ENCODE measurements around the gene ZNF135. TPM values are rescaled to one million over a fixed set of nuclear protein-coding genes. Genes with fewer than 3 reads are reported as not detected.

Gene ZNF135
- total and polyA plus RNA-seq, 2 donors from 2014 or later, result 5.6 to 9.7 TPM

- FAIRE-seq, result no peak
- no peaks in the 10 kb centered on the region for H3K9me3 ChIP-seq (ENCODE audit: control insufficient read depth in 2 of 3, insufficient read depth in 1 of 3, low read length in 3 of 3)
- H3K27ac ChIP-seq (ENCODE audit: low read depth in 2 of 2, low read length in 2 of 2), result no peak overlapping the region
- no peak overlapping the region for H3K9ac ChIP-seq (ENCODE audit: low read length in 3 of 3)
- H3K4me3 ChIP-seq (ENCODE audit: low read length in 3 of 3), result no peak overlapping the region
- intact Hi-C loops (cut with DNase I), result no loop called here
- no peaks in the 10 kb centered on the region for H3K4me1 ChIP-seq (ENCODE audit: control insufficient read depth in 2 of 3, insufficient read depth in 2 of 3, low read depth in 1 of 3, low read length in 3 of 3)
- H3K36me3 ChIP-seq (ENCODE audit: control insufficient read depth in 2 of 3, insufficient read depth in 3 of 3, low read length in 3 of 3), result peaks cover 0 to 17% (median 0%) of the 10 kb centered on the region in 3 donors
- H3K27me3 ChIP-seq (ENCODE audit: control insufficient read depth, insufficient read depth, low read length), result no peaks in the 10 kb centered on the region
- no peak for TF ChIP-seq CTCF (IDR thresholded peaks at IDR 0.05; ENCODE audit: borderline replicate concordance, extremely low read depth, insufficient read depth)
- DNase-seq, result no peak
These were observed 30.8 kb downstream of the ZNF135 start for GRCh38 chr19:58089846-58090245.

GRCh38 chr19:58091251-58091995 is 32.3 kb downstream of the ZNF135 start:
- H3K9me3 ChIP-seq (ENCODE audit: control insufficient read depth in 2 of 3, insufficient read depth in 1 of 3, low read length in 3 of 3), result peaks cover 0 to 1% (median 0%) of the 10 kb centered on the region in 3 donors
- FAIRE-seq (no peak), DNase-seq (no peak)
- H3K9ac ChIP-seq (ENCODE audit: low read length in 3 of 3), result no peak overlapping the region
- no peaks in the 10 kb centered on the region for H3K27me3 ChIP-seq (ENCODE audit: control insufficient read depth, insufficient read depth, low read length)
- intact Hi-C loops (cut with DNase I), result no loop called here
- H3K4me1 ChIP-seq (ENCODE audit: control insufficient read depth in 2 of 3, insufficient read depth in 2 of 3, low read depth in 1 of 3, low read length in 3 of 3), result no peaks in the 10 kb centered on the region
- no peak for TF ChIP-seq CTCF (IDR thresholded peaks at IDR 0.05; ENCODE audit: borderline replicate concordance, extremely low read depth, insufficient read depth)
- H3K36me3 ChIP-seq (ENCODE audit: control insufficient read depth in 2 of 3, insufficient read depth in 3 of 3, low read length in 3 of 3), result peaks cover 0 to 7% (median 0%) of the 10 kb centered on the region in 3 donors
- no peak overlapping the region for H3K4me3 ChIP-seq (ENCODE audit: low read length in 3 of 3)
- no peak overlapping the region for H3K27ac ChIP-seq (ENCODE audit: low read depth in 2 of 2, low read length in 2 of 2)

GRCh38 chr19:58093071-58093470 is 34.0 kb downstream of the ZNF135 start:
- H3K9me3 ChIP-seq (ENCODE audit: control insufficient read depth in 2 of 3, insufficient read depth in 1 of 3, low read length in 3 of 3), result peaks cover 0 to 1% (median 0%) of the 10 kb centered on the region in 3 donors
- H3K4me3 ChIP-seq (ENCODE audit: low read length in 3 of 3), result no peak overlapping the region
- no peak overlapping the region for H3K27ac ChIP-seq (ENCODE audit: low read depth in 2 of 2, low read length in 2 of 2)
- H3K9ac ChIP-seq (ENCODE audit: low read length in 3 of 3), result no peak overlapping the region
- TF ChIP-seq CTCF (IDR thresholded peaks at IDR 0.05; ENCODE audit: borderline replicate concordance, extremely low read depth, insufficient read depth), result no peak
- FAIRE-seq, result no peak
- peaks cover 0 to under 1% (median 0%) of the 10 kb centered on the region in 3 donors for H3K36me3 ChIP-seq (ENCODE audit: control insufficient read depth in 2 of 3, insufficient read depth in 3 of 3, low read length in 3 of 3)
- H3K4me1 ChIP-seq (ENCODE audit: control insufficient read depth in 2 of 3, insufficient read depth in 2 of 3, low read depth in 1 of 3, low read length in 3 of 3), result peaks cover 0 to 6% (median 0%) of the 10 kb centered on the region in 3 donors
- no peaks in the 10 kb centered on the region for H3K27me3 ChIP-seq (ENCODE audit: control insufficient read depth, insufficient read depth, low read length)
- DNase-seq, result no peak
- intact Hi-C loops (cut with DNase I), result no loop called here

Data from kidney (tissue), 14 donors.